ENCODE data around the gene ZNF407.
"Not testable (repeated sequence)": the region's sequence is repeated elsewhere in the genome, so short reads cannot be mapped to it uniquely, and the experiment has no call there.

The ZNF407 gene

DNA sequence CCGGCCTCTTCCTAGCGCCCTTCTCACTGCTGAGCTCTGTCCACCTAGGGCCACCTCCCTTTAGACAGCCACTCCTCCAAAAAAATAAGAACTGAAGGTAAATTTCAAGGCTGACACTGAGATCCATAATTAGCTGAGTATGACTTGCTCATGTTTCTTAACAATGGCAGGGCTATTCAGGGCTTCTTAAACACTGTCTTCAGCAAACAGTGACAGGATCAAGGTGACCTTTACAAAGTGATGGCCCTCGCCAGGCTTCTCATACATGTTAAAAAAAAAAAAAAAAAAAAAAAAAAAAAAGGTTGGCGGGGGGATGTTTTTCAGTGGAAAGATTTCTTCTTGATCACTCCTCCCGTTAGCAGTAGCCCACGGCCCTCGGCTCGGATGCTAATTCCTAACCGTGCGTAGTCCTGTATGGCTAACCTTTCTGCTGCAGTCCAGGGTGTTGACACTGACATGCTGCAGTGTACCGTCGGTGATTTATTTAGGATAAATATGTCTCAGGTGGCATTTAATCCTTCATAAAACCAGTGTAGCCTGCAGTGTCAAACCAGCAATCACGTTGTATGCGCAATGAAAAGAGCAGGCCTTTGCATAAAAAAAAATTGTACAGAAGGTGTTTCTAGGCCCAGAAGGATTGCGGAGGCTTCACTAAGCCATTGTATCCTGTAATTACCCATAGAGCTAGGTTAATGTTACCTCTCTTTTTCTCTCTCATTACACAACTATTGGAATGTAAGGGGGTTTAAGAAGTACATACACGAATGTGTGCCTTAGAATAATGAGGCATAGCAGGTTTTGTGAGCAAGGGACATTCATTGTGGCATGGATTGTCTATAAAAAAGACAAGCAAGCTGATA, 468.6 kb downstream of the ZNF407 start:
- DNase-seq = no peak

DNA sequence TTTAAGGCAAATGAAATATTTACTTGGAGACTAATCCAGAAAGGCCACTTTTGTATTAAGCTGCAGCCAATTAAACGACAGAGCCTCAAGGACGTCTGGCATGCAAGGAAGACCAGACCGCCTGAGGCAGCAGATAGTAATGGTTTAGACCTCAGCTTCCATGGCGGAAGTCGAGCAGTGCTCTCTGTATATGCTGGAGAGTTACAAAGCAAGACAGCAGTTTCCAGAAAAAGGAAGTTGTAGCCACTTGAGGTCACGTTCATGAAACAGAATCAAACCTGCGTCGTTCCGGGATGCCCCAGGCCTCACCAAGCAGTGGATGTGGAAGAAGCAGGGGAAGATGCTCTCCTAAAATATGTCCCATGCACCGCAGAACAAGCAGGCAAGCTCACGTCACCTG, 469.3 kb downstream of the ZNF407 start:
- no peak for DNase-seq

DNA sequence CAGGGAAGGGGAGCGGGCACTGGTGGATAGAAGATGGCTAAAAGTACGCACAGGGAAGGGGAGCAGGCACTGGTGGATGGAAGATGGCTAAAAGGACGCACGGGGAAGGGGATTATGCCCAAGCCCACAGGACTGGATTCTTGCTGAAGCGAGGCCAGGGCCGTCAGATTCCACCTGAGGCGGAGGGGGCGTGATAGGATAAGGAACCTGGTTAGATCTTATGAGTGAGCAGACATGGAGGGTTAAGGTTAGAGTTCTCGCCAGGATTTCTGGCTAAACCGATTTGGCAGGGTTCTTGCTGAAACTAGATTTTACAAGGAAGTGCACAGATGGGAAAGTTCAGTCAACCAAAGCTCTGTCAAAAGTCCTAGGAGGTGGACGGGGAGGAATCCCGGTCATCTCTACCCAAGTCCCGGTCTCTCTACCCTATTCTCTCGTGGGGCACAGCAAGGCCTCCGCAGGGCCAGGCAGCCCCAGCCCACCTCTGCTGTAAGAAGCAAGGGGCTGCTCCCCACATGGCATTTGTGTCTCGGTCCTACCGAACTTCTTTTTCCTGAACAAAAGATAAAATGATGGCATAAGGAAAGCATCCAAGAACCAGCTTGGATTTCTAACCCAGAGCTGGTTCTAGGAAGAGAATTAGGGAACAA, 470.5 kb downstream of the ZNF407 start:
- no peak for DNase-seq

DNA sequence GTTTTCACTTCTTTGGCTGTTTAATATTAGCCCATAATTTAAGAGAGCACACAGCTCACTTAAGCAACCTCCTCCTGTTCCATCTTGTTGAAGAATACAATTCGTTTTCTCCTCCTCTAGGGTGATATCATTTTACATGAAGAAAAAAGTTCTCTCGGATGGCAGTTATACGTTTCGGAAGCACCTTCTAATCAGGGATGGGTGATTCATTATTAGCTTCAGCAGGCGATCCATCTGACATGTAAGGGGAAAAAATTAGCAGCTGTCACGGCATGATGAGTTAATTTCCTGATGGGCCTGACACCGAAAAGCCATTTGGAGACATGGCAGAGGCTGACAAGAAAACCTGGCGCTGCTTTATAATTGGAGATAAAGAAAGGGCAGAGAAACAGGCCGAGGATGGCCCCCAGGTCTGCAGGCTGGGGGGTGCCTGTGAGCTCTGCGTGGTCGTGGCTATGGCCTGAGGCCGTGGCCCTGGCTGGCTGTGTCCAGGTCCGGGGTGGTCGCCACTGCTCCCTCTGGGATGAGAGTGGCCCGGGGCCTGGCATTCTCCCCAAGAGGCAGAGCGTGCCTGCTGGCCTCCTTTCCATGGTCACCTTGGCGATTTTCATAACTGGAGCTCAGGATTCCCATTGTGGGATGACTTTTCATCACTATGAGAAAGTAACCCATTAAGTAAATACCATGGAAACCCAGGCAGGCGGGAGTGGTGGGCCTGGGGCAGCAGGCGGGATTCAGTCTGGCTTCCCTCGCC, 471.2 kb downstream of the ZNF407 start:
- DNase-seq = no peak

DNA sequence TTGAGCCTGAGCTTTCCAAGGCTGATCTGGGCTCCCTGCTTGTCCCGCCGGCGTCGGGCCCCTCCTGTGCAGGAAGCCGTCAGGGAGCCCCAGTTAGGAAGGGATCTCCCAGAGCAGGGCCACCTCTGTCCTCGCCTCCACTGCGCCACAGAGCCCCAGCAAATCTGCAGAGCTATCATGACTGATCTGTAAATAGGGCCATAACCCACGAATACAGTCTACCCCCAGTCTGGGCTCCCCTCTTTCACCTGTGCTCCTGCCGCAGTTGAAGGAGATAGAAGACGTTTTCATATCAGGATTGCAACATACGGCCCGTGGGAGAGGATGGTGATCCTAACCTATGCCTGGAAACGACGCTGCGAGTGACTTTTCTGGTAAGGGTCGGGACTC, 472.6 kb downstream of the ZNF407 start:
- DNase-seq = no peak

DNA sequence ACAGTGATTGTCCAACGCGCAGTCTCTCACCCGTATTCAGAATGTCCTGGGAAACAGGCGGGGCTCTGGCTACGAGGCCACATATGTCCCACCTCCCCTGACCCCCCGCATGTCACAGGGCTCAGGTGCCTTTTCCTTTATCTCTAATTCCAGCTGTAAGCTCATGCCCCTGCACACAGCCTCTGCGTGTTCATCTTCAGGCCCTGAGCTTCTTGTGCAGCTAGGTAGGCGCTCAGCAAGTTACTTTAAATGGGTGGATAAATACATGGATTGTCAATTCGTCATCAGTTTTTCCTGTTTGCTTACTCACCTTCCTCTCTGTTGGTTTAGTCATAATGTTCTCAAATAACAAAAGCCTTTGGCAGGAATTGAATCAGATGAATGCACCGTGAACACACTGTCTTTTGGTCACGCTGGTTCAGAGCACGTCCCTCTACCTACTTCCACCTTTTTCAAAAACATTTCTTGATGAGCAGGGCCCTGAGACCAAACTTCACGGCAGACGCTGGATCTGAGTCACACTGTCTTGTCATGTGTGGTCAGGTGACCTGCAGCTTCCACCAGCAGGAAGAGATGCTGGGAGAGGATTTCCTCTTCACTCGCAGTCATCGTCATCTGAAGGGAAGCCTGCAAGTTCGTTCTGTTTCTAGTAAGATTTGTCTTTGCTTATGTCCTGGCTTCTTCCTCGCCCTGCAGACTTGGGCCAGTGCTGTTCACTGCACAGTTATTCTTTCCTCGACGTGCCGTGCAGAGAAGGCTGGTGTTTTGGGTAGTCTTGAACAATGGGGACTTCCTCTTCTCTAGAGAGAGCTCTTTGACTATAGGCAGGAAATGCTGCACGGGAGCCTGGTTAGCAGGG, 473.2 kb downstream of the ZNF407 start:
- DNase-seq = peak in 6 of 56 donors; percentile 10 to 38 (median 28)

DNA sequence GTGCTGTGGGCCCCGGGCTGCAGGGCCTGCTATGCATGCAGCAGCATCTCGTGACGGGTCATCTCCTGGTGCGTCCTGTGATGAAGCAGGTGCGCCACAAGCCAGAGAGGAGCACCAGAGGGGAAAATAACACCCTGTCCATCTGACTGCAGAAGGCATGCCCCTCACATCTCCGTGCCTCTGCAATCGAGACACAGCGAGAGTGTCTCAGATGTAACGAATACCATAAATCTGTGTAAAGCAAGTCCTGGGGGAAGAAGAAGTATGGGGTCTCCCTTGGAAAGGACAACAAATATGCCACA, 473.8 kb downstream of the ZNF407 start:
- DNase-seq = no peak

DNA sequence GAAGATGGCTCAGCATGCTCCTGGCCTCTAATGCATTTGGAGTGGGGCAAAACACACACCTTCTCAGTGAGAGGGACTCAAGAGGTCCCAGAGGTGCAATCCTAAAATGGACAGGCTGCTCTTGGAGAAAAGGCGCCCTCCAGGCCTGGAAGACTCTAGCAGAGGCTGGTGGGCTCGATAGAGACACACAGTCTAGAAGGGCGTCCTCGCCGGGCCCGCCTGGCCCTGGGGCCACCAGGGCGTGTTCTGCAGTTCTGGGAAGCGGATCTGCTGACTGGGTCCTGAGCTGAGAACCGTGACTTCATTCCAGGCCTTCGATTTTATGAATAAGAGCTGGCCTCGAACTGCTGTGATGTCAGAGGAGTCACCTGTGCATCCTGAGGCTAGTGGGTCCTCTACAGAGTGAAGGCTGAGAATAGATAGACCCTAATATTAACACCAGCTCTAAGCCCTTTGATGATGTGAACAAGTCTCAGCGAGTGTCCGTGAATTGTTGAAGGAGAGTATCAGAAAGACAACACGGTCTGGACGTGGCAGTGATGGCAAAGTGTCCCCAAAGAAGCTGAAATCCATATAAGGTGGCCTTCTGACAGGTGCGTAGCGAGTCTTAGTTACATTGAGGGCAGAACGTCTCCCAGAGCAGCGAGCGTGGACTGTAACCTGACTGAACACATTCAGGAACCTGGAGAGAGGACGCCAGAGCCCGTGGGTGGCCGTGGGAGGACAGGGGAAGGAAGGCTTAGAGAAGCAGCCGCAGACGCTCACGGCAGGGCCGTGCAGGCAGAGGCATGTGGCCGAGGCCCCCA, 474.4 kb downstream of the ZNF407 start:
- no peak for DNase-seq

DNA sequence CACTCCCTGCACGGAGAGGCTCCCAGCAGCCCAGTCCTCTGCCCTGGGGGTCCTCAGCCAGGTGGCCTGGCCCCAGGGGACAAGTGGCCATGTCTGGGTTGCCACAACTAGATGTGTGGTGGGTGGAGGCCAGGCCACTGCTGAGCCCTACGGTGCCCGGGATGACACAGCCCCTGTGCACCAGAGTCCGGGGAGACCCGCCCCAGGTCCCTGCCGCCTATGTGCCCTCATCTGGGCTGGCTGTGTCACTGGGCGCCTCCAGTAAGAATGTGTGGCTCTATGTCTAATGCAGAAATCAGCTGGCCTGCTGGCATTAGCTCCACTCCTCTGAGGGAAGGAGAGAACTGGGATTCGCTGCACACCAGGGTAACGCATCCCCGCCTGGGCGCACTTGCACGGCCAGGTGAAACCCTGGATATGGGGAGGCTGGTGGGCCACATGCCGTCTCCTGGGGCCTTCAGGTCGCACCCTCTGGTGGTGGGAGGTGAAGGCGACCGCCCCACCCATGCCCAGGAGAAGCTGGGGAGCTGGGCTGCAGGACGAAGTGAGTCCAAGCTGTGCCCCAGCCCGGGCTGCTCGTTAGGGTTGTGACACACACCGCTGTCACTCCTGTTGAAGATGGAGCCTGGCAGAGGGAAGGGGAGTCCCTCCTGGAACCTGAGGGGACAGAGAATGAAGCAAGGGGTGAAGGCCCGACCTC, 475.2 kb downstream of the ZNF407 start:
- no peak for DNase-seq

DNA sequence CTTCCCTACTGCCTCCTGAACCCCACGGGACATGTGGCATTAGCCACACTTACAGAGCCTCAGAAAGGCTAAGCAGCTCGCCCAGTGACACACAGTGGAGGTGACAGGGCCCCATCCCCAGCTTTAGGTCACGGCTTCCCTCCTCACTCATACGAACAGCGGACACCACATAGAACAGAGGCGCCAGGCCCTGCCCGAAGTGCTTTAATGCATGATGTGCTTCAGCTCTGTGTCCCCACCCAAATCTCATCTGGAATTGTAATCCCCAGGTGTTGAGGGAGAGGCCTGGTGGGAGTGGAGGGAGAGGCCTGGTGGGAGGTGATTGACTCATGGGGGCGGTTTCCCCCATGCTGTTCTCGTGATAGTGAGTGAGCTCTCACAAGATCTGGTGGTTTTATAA, 476.0 kb downstream of the ZNF407 start:
- no peak for DNase-seq

DNA sequence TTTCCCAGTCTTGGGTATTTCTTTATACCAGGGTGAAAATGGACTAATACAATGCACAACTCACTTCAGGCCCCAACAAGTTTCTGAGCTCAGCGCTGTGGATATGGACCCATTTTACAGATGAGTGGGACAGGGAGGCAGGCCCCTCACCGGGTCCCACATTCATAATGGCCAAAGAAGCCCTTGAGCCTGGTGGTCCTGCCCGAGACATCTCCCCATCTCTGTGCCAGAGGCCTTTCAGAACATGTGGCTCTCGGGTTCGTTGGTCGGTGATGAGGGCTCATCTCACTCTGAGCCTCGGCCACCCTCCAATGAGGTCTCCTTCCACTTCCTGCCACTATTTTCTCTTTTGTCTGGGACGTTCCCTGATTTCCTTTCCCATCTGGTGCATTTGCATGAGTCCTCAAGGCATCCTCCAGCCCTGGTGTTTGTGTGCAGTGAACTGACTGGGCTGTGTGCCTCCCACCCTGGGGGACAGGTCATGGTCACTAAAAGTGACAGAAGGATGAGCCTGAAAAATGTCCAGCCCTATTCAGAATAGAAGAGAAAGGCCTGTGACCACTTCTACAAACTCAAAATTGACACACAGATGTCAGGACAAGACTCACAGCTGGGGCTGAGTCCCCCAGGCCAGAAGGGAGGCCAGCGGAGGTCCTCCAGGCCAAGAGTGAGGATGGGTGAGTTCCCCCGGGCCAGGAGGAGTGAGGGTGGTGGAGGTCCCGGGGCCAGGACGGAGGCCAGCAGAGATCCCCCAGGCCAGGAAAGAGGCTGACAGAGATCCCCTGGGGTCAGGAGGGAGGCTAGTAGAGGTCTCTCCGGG, 476.7 kb downstream of the ZNF407 start:
- DNase-seq = no peak

DNA sequence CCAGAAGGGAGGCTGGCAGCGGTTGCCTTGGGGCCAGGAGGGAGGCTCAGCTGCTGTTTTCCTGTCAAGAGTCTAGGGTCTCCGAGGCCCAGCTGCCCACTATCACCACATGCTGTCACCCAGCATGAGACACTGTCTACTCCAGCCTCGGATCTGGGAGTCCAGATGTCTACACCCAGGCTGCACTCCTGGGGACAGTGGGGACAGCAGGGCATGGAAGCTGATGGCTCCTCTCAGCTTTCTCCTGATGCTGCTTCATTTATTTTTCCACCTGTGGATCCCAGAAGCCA, 477.3 kb downstream of the ZNF407 start:
- DNase-seq = no peak

DNA sequence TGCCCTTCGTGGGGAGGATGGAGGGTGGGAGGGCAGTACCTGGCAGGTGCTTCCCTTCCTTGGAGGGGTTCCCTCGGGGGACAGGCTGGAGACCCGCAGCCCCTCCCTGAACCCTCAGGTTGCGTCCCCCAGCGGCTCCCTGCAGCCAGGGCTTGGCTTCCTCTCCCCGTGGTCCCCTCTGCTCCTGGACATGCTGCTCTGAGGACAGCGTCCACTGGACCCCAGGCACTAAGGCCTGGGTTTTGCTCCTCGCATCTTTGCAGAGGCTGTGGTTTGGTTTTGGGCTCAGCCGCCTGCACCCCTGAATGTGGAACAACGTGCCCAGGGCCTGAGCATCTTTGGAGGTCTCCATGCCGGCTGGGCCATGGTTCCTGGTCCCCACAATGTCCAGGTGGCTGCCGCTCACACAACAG, 477.8 kb downstream of the ZNF407 start:
- DNase-seq = no peak

DNA sequence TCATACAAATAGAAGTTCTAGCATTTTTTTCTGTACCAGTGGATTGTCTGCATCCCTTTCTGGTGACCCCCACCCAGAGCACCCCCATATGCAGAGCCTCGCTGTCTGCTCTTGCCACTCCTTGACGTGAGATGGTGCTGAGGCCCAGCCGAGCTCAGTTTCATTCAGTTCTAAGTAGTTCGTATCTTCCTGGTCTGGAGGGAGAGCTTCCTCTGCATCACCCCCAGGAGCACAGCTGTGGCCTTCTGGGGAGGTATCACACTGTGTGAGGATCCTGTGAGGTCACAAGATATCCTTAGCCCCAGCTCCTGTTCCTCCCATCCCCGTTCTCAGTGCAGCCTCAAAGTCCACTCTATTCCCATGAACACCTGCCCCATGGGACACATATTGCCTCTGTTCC, 478.6 kb downstream of the ZNF407 start:
- DNase-seq = no peak

DNA sequence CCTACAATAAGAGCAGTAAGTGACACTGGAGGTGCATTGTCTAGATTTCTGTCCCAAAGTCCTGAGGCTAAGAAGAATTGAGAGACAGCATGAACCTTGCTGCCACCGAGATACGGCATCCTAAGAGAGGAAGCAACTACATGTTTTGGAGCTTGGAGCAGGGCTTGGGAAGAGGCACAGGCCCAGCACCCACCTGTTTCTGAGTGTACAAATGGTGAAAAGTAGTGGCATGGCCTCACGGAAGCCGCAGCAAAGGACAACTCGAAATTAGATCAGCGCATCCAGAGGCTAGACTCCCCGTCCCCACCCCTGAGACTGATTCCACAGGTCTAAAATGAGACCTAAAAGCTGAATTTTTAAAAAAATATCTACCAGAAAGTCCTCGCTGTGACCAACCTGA, 483.8 kb downstream of the ZNF407 start:
- no peak for DNase-seq

DNA sequence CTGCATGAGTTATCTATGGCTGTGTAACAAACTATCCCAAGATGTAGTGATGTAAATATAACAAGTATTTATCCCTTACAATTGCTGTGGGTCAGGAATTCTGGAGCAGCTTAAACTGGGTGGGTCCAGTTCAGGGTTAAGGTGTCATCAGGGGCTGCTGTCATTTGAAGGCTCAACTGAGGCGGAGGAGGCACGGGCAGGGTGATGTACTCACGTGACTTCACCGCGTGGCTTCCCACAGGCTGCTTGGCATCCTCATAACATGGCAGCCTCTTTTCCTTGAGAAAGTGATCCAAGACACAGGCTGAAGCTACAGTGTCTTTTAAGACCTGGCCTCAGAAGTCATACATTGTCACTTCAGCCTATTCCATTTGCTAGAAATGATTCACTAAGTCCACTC, 485.5 kb downstream of the ZNF407 start:
- DNase-seq = no peak

DNA sequence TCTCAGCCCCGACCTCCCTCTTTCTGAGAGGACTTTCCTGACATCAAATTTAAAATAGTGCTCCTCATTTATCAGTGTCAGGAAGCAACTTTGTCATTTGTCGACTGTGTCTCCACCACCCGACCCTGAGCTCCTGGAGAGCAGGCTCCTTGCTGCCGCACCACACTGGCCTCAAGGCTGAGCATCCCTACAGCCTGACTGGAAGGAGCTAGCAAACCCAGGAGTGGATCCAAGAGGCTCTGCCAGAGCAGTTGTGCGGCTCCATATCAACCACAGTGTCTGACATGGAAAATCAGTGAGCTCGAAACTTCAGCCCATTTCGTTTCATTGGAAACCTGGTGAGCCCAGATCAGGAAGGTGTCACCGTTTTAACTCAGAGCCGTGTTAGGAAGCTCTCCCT, 486.1 kb downstream of the ZNF407 start:
- no peak for DNase-seq

DNA sequence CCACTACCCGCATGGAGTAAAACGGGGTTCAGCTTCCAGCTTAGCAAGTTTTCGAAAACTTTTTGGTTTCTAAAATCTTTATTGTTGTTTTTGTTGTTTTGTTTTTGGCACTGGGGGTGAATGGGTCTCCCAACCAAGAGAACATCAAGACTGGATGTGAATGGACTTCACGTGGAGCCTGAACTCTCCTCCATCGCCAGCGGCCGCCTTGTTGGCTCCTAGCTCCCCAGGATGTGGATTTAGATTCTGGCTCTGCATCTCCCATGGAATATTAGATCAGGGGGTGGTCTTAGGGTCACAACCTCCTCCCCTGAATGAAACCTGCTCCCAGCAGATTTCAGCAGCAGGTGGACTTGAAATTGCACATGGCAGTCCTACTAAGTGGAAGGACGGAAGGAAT, 488.0 kb downstream of the ZNF407 start:
- DNase-seq = not testable (repeated sequence)

DNA sequence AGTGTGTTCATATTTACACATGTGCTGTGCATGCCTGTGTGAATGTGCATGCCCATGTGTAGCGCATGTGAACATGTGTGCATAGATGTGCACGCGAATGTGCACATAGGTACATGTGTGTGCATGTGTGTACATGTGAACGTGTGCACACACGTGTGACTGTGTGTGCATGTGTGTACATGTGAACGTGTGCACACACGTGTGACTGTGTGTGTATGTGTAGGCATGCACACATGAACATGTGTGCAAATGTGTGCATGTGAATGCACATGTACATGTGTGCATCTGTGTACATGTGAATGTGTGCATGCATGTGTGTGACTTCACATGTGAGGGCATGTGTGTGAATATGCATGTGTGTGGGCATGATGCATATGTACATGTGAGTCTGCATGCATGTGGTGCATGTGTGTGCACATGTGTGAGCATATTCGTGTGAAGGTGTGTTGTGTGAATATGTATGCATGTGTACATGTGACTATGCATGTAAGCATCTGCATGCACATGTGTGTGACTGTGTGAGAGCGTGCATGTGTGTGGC, 488.9 kb downstream of the ZNF407 start:
- no peak for DNase-seq
